Testis (tissue), 3 donors: ENCODE data around the gene CA10. TPM values are rescaled to one million over a fixed set of nuclear protein-coding genes. Genes with fewer than 3 reads are reported as not detected.

Source experiments
- DNase-seq: peaks from one replicate; pipeline ENCODE4 v3.0.0-alpha.2; 2019
- H3K27ac ChIP-seq, 2 donors: fragments of 200-600 bp; sonication (generic); one replicate each; pipeline ENCODE4 v1.5.1; 2019
- H3K27me3 ChIP-seq: fragments of 200-600 bp; sonication (generic); one replicate; pipeline ENCODE4 v1.5.1; 2019
- H3K36me3 ChIP-seq: fragments of 200-600 bp; sonication (generic); one replicate; pipeline ENCODE4 v1.5.1; 2017; ENCODE audit warnings: low read depth; ENCODE audit errors: missing control alignments
- H3K4me1 ChIP-seq: fragments of 200-600 bp; sonication (generic); one replicate; pipeline ENCODE4 v1.5.1; 2019
- H3K4me3 ChIP-seq, 2 donors: fragments of 200-600 bp; sonication (generic); one replicate each; pipeline ENCODE4 v1.5.1; 2017 to 2019
- H3K9me3 ChIP-seq: fragments of 200-600 bp; sonication (generic); one replicate; pipeline ENCODE4 v1.5.1; 2017
- CTCF ChIP-seq, 3 experiments: fragments of 450-650 bp in 2 of 3; fragments of 200-600 bp in 1 of 3; sonication (generic) in 1 of 3; IDR thresholded peaks; one replicate each; pipeline ENCODE4 v1.5.1; 2016 to 2019; ENCODE audit warnings: antibody characterized with exemption in 3 of 3, mild to moderate bottlenecking in 2 of 3, moderate library complexity in 1 of 3
- POLR2A ChIP-seq: fragments of 450-650 bp; IDR thresholded peaks from one replicate; pipeline ENCODE4 v1.6.1; 2017; ENCODE audit warnings: antibody characterized with exemption, mild to moderate bottlenecking, moderate library complexity
- WGBS, 2 donors: methylation state at CpG; one replicate each; pipeline ENCODE4 v1.1.5; 2018; 5-methylcytosine and 5-hydroxymethylcytosine counted together
- intact Hi-C: fragments of 100-400 bp; cut with DNase I; formaldehyde crosslinking; loops from one replicate; pipeline ENCODE4 v1.15.1; 2023; ENCODE audit warnings: low total_unique reads
- polyA plus RNA-seq: library from polyadenylated mRNA; stranded (reverse); fragments of 350-450 nt; fragmentation: Illumina TruSeq; extraction: RNeasy Lipid Tissue Mini Kit (QIAGEN cat#74804); gene quantifications from one replicate; pipeline ENCODE4 v1.2.3, GENCODE V29; 2014; ENCODE audit warnings: low read depth, low replicate concordance; ENCODE audit not compliant: insufficient read depth
- total RNA-seq, 2 donors: library from RNA; depleted of rRNA; stranded (reverse); fragments of >200 nt; gene quantifications; one replicate each; pipeline ENCODE4 v1.2.3, GENCODE V29; 2016

Gene CA10
- total and polyA plus RNA-seq, 3 donors from 2014 or later, result 5.0 to 30.7 (median 5.3) TPM

GRCh38 chr17:51803161-51803560 is 355.4 kb downstream of the CA10 start:
- H3K27ac ChIP-seq, result no peak overlapping the region
- no peak for TF ChIP-seq CTCF (IDR thresholded peaks at IDR 0.05)
- TF ChIP-seq POLR2A, result no peak
- no peak overlapping the region for H3K4me3 ChIP-seq
- no peaks in the 10 kb centered on the region for H3K9me3 ChIP-seq
- H3K27me3 ChIP-seq, result no peaks in the 10 kb centered on the region
- no peak for DNase-seq
- no peaks in the 10 kb centered on the region for H3K36me3 ChIP-seq
- intact Hi-C loops, result no loop called here
- no peaks in the 10 kb centered on the region for H3K4me1 ChIP-seq
- WGBS, 2 donors, result 79% methylated on average over 4 of the region's 4 CpGs

GRCh38 chr17:51802544-51802943 is 356.0 kb downstream of the CA10 start:
- no peak overlapping the region for H3K27ac ChIP-seq
- intact Hi-C loops, result no loop called here
- H3K36me3 ChIP-seq, result no peaks in the 10 kb centered on the region
- no peak for TF ChIP-seq POLR2A
- TF ChIP-seq CTCF (IDR thresholded peaks at IDR 0.05), result no peak
- H3K4me1 ChIP-seq, result no peaks in the 10 kb centered on the region
- 38 to 90% methylated on average over 1 of the region's 1 CpG for WGBS, 2 donors
- H3K9me3 ChIP-seq, result no peaks in the 10 kb centered on the region
- no peak overlapping the region for H3K4me3 ChIP-seq
- no peaks in the 10 kb centered on the region for H3K27me3 ChIP-seq
- DNase-seq, result no peak

GRCh38 chr17:51801626-51802025 is 356.9 kb downstream of the CA10 start:
- Histone ChIP-seq H3K4me1 (no peaks in the 10 kb centered on the region), H3K36me3 (no peaks in the 10 kb centered on the region), H3K27ac (no peak overlapping the region), H3K4me3 (no peak overlapping the region), H3K9me3 (no peaks in the 10 kb centered on the region), H3K27me3 (no peaks in the 10 kb centered on the region)
- no peak for DNase-seq
- 85 to 96% methylated on average over 4 of the region's 4 CpGs for WGBS, 2 donors
- intact Hi-C loops, result no loop called here
- no peak for TF ChIP-seq CTCF (IDR thresholded peaks at IDR 0.05)
- TF ChIP-seq POLR2A, result no peak

- DNase-seq, result no peak
- H3K36me3 ChIP-seq, result no peaks in the 10 kb centered on the region
- no peaks in the 10 kb centered on the region for H3K4me1 ChIP-seq
- H3K4me3 ChIP-seq, result no peak overlapping the region
- TF ChIP-seq POLR2A, result no peak
- no peak for TF ChIP-seq CTCF (IDR thresholded peaks at IDR 0.05)
- H3K27ac ChIP-seq, result no peak overlapping the region
- intact Hi-C loops, result no loop called here
- H3K27me3 ChIP-seq, result no peaks in the 10 kb centered on the region
- 91 to 95% methylated on average over 4 of the region's 4 CpGs for WGBS, 2 donors
- H3K9me3 ChIP-seq, result no peaks in the 10 kb centered on the region
Observed at GRCh38 chr17:51799981-51800380, 358.5 kb downstream of the CA10 start.

DNA sequence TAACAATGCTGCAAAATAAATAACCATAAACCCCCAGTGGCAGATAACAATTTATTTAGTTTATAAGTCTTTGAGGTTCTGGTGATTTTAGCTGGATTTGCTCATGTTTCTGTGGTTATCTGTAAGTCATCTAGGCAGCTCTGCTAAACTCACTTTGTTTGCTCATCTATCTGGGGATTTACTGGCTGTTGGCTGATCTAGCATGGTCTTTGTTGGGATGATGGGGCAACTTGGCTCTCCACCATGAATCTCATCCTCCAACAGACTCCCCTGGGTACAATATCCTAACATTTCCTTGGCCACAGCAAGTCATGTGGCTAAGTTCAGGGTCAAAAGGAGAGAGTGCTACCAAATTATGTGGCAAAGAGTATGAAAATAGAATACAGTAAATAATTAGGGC is 359.3 kb downstream of the CA10 start:
- no peak for TF ChIP-seq CTCF (IDR thresholded peaks at IDR 0.05)
- TF ChIP-seq POLR2A, result no peak
- H3K27me3 ChIP-seq, result no peaks in the 10 kb centered on the region
- no peaks in the 10 kb centered on the region for H3K4me1 ChIP-seq
- DNase-seq, result no peak
- H3K4me3 ChIP-seq, result no peak overlapping the region
- H3K9me3 ChIP-seq, result no peaks in the 10 kb centered on the region
- intact Hi-C loops, result no loop called here
- H3K27ac ChIP-seq, result no peak overlapping the region
- H3K36me3 ChIP-seq, result no peaks in the 10 kb centered on the region
